Stimulated activated CD4-positive, alpha-beta T cell treated with anti-CD3 and anti-CD28 coated beads, Interleukin-1b, Interleukin-23, amount 100 ng/mL, for 4 hours (primary cell): ENCODE measurements around the gene ABHD5.

ENCODE experiments used
- DNase-seq, 2 donors: peaks; one replicate each; pipeline ENCODE4 v3.0.0-alpha.2; 2020; ENCODE audit warnings: low read depth in 2 of 2

ABHD5 gene

GRCh38 chr3:43685921-43686320, 4.8 kb upstream of the ABHD5 start:
- DNase-seq = no peak

- no peak for DNase-seq
These were observed 4.4 kb upstream of the ABHD5 start for GRCh38 chr3:43686333-43686699.

- no peak for DNase-seq
These were observed 3.8 kb upstream of the ABHD5 start for GRCh38 chr3:43686700-43687498.

GRCh38 chr3:43687499-43687811, 3.3 kb upstream of the ABHD5 start:
- DNase-seq = no peak

GRCh38 chr3:43688245-43688650, 2.5 kb upstream of the ABHD5 start:
- no peak for DNase-seq

GRCh38 chr3:43689166-43689565, 1.6 kb upstream of the ABHD5 start:
- DNase-seq = no peak

- no peak for DNase-seq
These were observed 855 bp upstream of the ABHD5 start for GRCh38 chr3:43689766-43690399.

- peak; percentile 25 to 32 for DNase-seq
These were observed 620 bp downstream of the ABHD5 start for GRCh38 chr3:43691120-43691995.

GRCh38 chr3:43692085-43692855, 1.5 kb downstream of the ABHD5 start:
- DNase-seq = no peak

- DNase-seq = no peak
These were observed 2.2 kb downstream of the ABHD5 start for GRCh38 chr3:43692971-43693370.

- no peak for DNase-seq
These were observed 2.9 kb downstream of the ABHD5 start for GRCh38 chr3:43693594-43693993.

GRCh38 chr3:43695443-43695842, 4.7 kb downstream of the ABHD5 start:
- no peak for DNase-seq

- no peak for DNase-seq
These were observed 5.1 kb downstream of the ABHD5 start for GRCh38 chr3:43695863-43696262.

GRCh38 chr3:43696441-43696840, 5.7 kb downstream of the ABHD5 start:
- no peak for DNase-seq

- no peak for DNase-seq
These were observed 6.1 kb downstream of the ABHD5 start for GRCh38 chr3:43696881-43697280.

- no peak for DNase-seq
These were observed 9.1 kb downstream of the ABHD5 start for GRCh38 chr3:43699864-43700263.

GRCh38 chr3:43704697-43705096, 14.0 kb downstream of the ABHD5 start:
- DNase-seq = no peak

GRCh38 chr3:43706342-43706741, 15.6 kb downstream of the ABHD5 start:
- DNase-seq = no peak

GRCh38 chr3:43707266-43707665, 16.5 kb downstream of the ABHD5 start:
- no peak for DNase-seq

GRCh38 chr3:43707998-43708397, 17.3 kb downstream of the ABHD5 start:
- no peak for DNase-seq

- DNase-seq = no peak
These were observed 18.3 kb downstream of the ABHD5 start for GRCh38 chr3:43709022-43709421.

- DNase-seq = no peak
These were observed 19.9 kb downstream of the ABHD5 start for GRCh38 chr3:43710607-43711006.
